HepG2 (cell line): ENCODE results near the gene IRX4. TPM values are rescaled to one million over a fixed set of nuclear protein-coding genes. Genes with fewer than 3 reads are reported as not detected.

Experiments
- BCL3 ChIP-seq: sonication (generic); formaldehyde crosslinking; IDR thresholded peaks from 2 replicates; pipeline ENCODE4 v1.5.1; 2020; ENCODE audit warnings: mild to moderate bottlenecking, missing genetic modification reagents, moderate library complexity
- CREBL2 ChIP-seq: sonication (generic); formaldehyde crosslinking; IDR thresholded peaks from 2 replicates; pipeline ENCODE4 v1.8.1; 2023; ENCODE audit warnings: missing genetic modification reagents, mild to moderate bottlenecking, borderline replicate concordance
- DNMT3B ChIP-seq: conservative IDR thresholded peaks from 2 replicates; pipeline ENCODE4 v1.6.1; 2016; ENCODE audit warnings: missing biosample characterization, control low read depth
- FOXK1 ChIP-seq: sonication (generic); formaldehyde crosslinking; IDR thresholded peaks from 2 replicates; pipeline ENCODE4 v1.4.0; 2020; ENCODE audit warnings: low read depth, missing genetic modification reagents, borderline replicate concordance
- MAX ChIP-seq: IDR thresholded peaks from 2 replicates; pipeline ENCODE4 v1.6.1; 2012; ENCODE audit warnings: inconsistent platforms
- PHB2 ChIP-seq: fragments of 450-650 bp; IDR thresholded peaks from 2 replicates; pipeline ENCODE4 v1.6.1; 2018; ENCODE audit not compliant: partially characterized antibody
- SSRP1 ChIP-seq: IDR thresholded peaks from 2 replicates; pipeline ENCODE4 v1.6.1; 2016; ENCODE audit warnings: control low read depth
- ZBTB20 ChIP-seq: sonication (generic); formaldehyde crosslinking; IDR thresholded peaks from 2 replicates; pipeline ENCODE4 v1.8.1; 2023; ENCODE audit warnings: missing genetic modification reagents, low read depth, mild to moderate bottlenecking, borderline replicate concordance
- ZNF124 ChIP-seq: sonication (generic); formaldehyde crosslinking; IDR thresholded peaks from 2 replicates; pipeline ENCODE4 v1.4.0; 2020; ENCODE audit warnings: missing genetic modification reagents
- ZNF513 ChIP-seq: sonication (generic); formaldehyde crosslinking; conservative IDR thresholded peaks from 2 replicates; pipeline ENCODE4 v1.5.0; 2020; ENCODE audit warnings: missing genetic modification reagents
- polyA plus RNA-seq, 8 experiments: library from polyadenylated mRNA; depleted of rRNA in 3 of 8; stranded (reverse) in 7 of 8; unstranded in 1 of 8; fragments of >200 nt; fragmentation: Illumina TruSeq in 4 of 8; extraction: Trizol in 4 of 8; gene quantifications; 2 replicates each; pipeline versions ENCODE4 v1.2.1 to v1.2.3, GENCODE V29; 2011 to 2016; ENCODE audit warnings: low read depth in 4 of 8, missing spikeins in 1 of 8, mixed read lengths in 1 of 8; ENCODE audit not compliant: insufficient read depth in 1 of 8
- total RNA-seq, 5 experiments: library from RNA; depleted of rRNA; stranded (reverse); fragments of >200 nt; fragmentation: Illumina TruSeq; extraction: Trizol; gene quantifications; 2 replicates each; pipeline ENCODE4 v1.2.3, GENCODE V29; 2016; ENCODE audit warnings: low read depth in 1 of 5
- TF ChIP-seq, protein P1 (sequence below): sonication (generic); formaldehyde crosslinking; IDR thresholded peaks from 2 replicates; pipeline ENCODE4 v1.5.0; 2020; ENCODE audit warnings: missing genetic modification reagents

The IRX4 gene
- total and polyA plus RNA-seq, 2 of the 13 experiments (the other 11 are each of a cell fraction or from before 2014, with no cell fraction given), result not detected

DNA sequence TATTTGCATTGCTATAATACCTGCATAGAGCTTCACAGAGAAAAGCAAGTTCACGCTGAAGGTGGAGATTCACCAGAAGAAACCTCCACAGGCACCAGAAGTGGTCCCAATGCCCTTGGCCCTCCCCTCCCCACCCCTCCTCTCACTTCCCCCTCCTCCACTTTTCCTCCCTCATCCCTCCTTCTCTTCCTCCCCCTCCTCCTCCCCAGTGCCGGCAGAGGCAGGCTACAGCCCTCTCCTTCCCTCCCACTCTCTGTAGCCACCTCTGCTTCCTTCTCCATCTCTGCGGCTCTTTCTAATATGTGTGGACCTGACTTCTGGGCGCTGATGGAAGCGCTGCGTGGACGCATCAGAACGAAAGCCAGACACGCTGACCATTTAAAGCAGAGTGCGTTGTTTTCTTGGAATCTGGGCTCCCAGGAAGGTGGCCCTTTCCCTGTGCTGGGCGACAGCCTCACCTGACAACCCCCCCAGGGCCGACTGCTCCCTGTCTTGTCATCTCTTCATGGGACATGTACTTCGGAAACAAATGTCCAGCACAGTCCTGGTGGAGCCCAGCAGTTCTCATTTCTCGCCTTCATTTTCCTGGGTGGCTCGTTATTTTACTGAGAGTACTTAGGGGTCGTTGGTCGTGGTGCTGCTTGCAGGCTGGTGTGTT lies 52.0 kb downstream of the IRX4 start (continued):
- TF ChIP-seq PHB2 (no peak), ZNF513 (CRISPR knock-in tag) (no peak), CREBL2 (CRISPR knock-in tag) (no peak), MAX (no peak), ZNF124 (no peak), DNMT3B (CRISPR knock-in tag) (no peak), BCL3 (CRISPR knock-in tag) (no peak), FOXK1 (CRISPR knock-in tag) (no peak), ZBTB20 (CRISPR knock-in tag) (no peak), SSRP1 (CRISPR knock-in tag) (no peak)
- TF ChIP-seq, protein P1, sequence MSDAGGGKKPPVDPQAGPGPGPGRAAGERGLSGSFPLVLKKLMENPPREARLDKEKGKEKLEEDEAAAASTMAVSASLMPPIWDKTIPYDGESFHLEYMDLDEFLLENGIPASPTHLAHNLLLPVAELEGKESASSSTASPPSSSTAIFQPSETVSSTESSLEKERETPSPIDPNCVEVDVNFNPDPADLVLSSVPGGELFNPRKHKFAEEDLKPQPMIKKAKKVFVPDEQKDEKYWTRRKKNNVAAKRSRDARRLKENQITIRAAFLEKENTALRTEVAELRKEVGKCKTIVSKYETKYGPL, result no peak
